NCI-H1436 treated with DMSO at 0.1 percent for 48 hours (cell line): ENCODE measurements around the gene MAEA.
"Not testable (repeated sequence)": the region's sequence is repeated elsewhere in the genome, so short reads cannot be mapped to it uniquely, and the experiment has no call there.

Source experiments
- DNase-seq: peaks from one replicate; lab custom pipeline; 2025; lab: John Stamatoyannopoulos, UW

Gene MAEA

DNA sequence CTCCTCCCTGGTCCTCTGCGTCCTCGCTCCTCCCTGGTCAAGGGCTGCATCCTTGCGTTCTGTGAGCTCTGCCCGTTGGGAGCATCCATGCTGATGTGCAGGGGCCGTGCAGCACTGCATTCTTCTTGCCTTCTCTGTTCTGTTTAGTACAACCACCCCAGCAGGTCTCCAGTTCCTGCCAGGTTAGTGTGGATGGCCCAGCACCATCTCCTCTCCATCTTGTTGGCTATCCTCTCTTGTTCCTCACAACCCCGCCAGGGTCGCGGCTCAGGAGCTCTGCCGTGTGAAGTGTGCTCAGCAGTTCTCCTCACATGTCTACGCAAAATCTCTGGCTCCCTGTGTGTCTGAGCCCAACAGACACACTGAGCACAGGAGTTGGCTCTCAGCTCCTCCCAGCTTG is 10.4 kb upstream of the MAEA start:
- no peak for DNase-seq

GRCh38 chr4:1283711-1284110 is 6.0 kb upstream of the MAEA start:
- DNase-seq, result no peak

GRCh38 chr4:1285151-1285789 is 4.4 kb upstream of the MAEA start:
- no peak for DNase-seq

DNA sequence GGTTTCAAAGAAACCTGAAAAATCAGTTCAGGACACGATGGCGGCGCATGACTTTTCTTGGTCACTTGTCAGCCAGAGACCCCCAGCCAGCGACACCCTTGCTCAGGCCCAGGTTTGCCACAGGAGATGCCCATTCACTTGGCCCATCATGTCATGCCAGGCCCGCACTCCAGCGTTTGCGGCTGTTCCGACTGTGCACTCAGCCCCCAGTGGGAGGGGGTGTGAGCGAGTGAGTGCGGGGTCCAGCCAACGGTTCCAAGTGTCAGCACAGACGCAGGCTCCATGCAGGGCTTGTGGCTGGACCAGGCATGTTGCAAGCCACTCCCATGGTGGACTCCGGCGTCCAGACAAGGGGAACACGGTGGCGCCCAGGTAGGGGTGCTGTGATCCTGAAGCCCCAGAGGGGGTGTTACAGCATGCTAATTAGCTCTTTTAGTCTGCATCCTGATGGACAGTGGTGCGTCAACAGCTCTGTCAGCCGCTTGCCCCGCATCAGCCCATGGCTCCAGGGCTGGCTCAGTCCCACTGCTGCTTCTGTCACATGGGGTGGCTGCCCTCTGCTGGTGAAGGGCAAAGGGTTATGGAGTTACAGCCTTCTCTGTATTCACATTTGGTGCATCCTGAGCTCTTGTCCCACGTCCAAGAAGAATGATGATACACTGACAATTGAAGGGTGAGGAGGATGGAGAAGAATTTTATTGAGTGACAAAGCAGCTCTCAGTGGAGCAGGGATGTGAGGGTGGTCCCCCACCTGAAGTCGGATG is 3.7 kb upstream of the MAEA start:
- no peak for DNase-seq

- DNase-seq, result no peak
Measured at GRCh38 chr4:1288786-1289185, 905 bp upstream of the MAEA start.

DNA sequence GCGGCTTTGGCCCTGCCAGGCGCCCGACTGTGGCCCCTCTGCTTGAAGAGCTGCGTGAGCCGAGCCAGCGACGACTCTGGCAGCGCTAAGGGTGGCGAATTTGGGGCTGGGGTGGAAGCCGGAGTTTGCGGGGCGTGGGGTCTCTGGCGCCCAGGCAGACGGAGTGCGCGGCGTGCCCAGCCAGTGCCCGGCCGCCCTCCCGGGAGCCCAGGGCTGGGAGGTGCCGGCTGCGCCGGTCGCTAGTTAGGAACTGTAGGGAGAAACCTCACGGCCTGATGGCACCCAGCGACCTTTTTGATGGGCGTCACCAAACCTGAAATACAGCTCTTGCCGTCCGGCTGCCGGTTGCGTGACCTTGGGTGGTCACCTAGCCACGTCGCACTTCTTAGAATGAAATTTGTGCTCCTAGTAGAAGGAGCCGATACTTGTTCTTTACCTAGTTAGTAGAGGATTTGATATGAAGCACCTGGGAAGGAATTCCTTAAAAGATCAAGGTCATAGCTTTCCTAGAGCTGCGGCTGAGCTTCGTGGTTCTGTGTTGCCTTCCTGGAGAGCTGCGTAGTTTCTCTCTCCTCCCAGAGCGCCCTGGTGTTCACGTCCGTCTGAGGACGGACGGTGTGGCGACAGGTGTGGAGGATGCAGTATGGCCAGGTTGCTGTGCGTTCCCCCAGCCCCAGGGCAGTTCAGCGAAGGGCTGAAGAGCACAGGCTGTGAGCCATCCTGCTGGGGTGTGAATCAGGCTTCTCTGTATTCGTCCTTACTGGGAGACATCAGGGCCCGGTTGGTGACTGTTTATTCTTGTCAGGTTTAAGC is 680 bp downstream of the MAEA start:
- no peak for DNase-seq

GRCh38 chr4:1291091-1291490 is 1.4 kb downstream of the MAEA start:
- no peak for DNase-seq

DNA sequence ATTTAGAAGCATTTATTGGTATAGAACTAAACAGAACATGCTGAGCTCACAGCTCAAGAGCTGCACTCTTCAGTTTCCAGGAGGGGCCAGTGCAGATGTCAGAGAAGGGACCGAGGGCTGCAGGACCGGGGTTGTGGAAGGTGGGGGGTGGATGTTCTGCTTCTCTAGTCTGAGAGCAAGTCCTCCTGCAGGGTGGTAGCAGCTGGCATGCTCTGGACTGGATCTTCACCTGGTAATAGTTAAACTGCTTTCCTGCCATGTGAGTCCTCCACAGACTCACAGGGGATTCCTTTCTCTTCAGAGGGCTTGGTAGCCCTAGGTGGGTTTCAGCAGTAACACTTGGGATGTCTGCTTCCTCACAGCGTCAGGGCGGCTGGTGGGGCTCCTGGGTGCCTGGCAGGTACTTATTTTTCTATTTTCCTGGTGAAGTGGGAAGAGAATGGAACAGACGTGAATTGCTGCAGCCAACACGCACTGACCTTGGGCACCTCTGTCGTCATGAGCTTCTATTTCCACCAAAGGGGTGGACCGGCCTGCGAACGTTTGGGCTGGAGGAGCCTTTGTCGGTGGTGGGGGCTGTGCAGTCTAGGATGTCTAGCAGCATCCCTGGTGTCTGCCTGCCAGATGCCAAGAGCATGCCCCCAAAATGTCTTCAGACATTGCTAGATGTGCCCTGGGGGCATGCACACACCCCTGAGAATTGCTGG is 2.5 kb downstream of the MAEA start:
- DNase-seq, result no peak

DNA sequence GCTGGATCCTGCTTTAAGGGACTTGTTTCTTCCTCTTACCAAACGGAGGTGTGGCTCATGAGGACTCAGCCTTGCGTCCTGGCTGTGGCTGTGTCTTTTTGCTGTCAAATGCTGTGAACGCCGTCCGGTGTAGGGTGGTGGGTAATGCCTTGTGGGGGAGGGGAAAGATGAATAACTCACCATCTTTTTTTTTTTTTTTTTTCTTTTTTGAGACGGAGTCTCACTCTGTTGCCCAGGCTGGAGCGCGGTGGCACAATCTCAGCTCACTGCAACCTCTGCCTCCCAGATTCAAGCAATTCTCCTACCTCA is 3.0 kb downstream of the MAEA start:
- not testable (repeated sequence) for DNase-seq

DNA sequence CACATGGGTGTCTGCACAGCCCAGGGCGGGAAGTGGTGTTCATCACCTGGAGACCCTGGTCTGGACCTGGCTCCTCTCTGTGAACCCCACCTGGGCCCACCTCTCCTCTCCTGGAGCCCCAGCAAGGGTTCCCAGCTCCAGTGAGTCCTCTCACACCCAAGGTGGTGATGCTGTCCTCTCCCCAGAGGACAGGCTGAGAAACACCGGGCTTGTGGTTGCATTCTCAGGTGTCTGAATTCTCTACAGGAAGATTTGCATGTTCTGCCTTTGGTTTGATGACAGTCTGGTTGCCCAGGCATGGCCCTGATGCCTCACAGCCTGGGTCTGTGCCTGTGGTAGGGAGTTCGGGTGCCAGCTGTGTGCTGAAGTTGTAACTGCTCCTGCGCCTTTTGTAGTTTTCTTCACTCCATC is 3.8 kb downstream of the MAEA start:
- no peak for DNase-seq

DNA sequence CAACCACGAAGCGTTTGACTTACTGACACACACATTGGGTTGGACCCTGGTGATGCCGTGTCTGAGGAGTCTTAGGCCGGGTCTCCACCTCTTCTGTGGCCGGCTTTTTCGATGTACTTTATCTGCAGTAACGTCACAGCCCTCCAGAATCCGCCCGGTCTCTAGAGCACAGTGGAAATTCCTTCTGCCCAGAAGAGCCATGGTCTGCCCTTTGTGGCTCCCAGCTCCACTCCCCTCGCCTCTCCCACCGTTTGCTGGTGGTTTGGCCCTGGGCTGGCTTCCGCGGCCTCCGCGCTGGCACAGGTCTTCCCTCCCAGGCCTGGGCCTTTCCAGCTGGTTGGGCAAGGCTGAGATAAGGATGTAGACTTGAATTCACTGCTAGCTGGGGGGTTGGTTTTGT is 4.3 kb downstream of the MAEA start:
- no peak for DNase-seq

GRCh38 chr4:1294424-1294823 is 4.7 kb downstream of the MAEA start:
- DNase-seq, result no peak

GRCh38 chr4:1294891-1295290 is 5.2 kb downstream of the MAEA start:
- no peak for DNase-seq

GRCh38 chr4:1295405-1296055 is 5.8 kb downstream of the MAEA start:
- no peak for DNase-seq

- DNase-seq, result no peak
Measured at GRCh38 chr4:1296324-1297022, 6.8 kb downstream of the MAEA start.

DNA sequence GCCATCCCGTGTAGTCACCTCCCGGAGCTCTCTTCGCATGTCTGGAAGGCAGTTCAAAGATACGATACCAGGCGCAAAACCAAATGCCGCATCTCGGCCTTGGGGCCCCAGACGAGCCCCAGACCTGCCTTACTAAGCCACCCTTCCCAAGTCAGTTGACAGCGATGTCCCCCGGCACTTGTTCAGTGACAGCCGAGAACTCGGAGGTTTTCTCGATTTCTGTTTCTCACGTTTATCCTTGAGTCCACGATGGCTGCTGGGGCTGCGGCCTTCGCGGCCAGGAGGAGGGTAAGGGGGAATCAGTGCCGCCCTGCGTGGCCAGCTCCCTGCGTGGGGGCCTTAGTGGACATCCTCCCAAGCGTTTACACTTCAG is 7.3 kb downstream of the MAEA start:
- no peak for DNase-seq

GRCh38 chr4:1297456-1298325 is 8.0 kb downstream of the MAEA start:
- DNase-seq, result no peak

DNA sequence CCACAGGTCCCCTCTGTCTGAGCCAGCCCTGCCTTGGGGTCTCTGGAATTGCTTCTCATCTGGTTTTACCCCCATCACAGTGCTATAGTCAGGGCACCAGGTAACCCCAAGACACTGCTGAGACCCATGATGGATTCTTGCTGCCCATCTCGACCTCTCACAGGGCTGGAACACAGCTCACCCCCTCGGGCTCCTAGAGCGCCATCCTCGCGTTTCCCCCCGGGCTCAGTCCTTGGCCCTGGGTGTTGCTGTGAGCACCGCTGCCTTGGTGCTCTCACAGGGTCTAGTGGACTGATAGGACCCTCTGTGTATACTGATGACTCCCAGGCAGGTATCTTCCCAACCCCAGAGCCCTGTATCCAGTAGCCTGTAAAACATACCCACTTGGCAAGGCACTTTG is 8.8 kb downstream of the MAEA start:
- DNase-seq, result no peak

DNA sequence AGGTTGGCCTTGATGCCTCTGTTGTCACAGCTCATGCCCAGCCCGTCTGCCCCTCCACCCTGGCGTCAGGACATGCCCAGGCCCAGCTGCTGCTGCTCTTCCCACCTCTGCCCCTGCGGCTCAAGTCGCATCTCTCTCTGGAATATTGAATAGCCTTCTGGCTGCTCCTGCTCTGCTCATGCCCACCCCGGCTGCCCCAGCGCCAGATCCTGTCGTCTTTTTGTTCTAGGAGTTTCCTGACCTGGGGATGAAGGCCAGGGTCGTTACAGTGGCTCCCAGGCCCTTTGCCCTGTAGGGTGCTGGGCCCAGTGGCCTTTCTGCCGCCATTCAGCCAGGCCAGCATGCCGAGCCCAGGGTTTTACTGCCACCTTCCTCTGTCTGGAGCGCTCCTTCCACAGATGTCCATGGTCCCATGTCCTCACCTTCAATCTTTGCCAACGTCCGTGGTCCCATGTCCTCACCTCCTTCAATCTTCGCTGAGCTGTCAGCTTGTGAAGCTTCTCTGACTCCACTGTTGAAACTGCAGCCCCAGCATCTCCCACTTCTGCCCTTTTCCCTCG is 9.7 kb downstream of the MAEA start:
- DNase-seq, result no peak
